ENCODE measurements around the gene UCHL3. TPM values are rescaled to one million over a fixed set of nuclear protein-coding genes. Genes with fewer than 3 reads are reported as not detected.

The UCHL3 gene
- total RNA-seq, 1 donor from 2014 or later = 34.3 TPM

- H3K27me3 Mint-ChIP-seq (ENCODE audit: low read depth) = no peaks in the 10 kb centered on the region
- H3K4me1 Mint-ChIP-seq = no peaks in the 10 kb centered on the region
- TF ChIP-seq CTCF (conservative IDR thresholded peaks at IDR 0.05) = no peak
- H3K4me3 Mint-ChIP-seq = no peak overlapping the region
- DNase-seq (ENCODE audit: low read depth, low spot score) = no peak
- H3K27ac Mint-ChIP-seq (ENCODE audit: unreplicated experiment) = no peak overlapping the region
- H3K36me3 Mint-ChIP-seq (ENCODE audit: low read depth) = peaks cover 13% of the 10 kb centered on the region
- no peaks in the 10 kb centered on the region for H3K9me3 Mint-ChIP-seq
Measured at GRCh38 chr13:75569576-75569975, 20.0 kb downstream of the UCHL3 start.

- TF ChIP-seq CTCF (conservative IDR thresholded peaks at IDR 0.05) = no peak
- no peak for DNase-seq (ENCODE audit: low read depth, low spot score)
- Mint-ChIP-seq H3K27ac (ENCODE audit: unreplicated experiment) (no peak overlapping the region), H3K4me1 (no peaks in the 10 kb centered on the region), H3K9me3 (peaks cover 8% of the 10 kb centered on the region), H3K27me3 (ENCODE audit: low read depth) (no peaks in the 10 kb centered on the region), H3K36me3 (ENCODE audit: low read depth) (peaks cover 22% of the 10 kb centered on the region), H3K4me3 (no peak overlapping the region)
Measured at GRCh38 chr13:75579529-75579928, 29.9 kb downstream of the UCHL3 start.

GRCh38 chr13:75581874-75582640 is 32.5 kb downstream of the UCHL3 start:
- peaks cover 10% of the 10 kb centered on the region for H3K9me3 Mint-ChIP-seq
- H3K27me3 Mint-ChIP-seq (ENCODE audit: low read depth) = no peaks in the 10 kb centered on the region
- TF ChIP-seq CTCF (conservative IDR thresholded peaks at IDR 0.05) = no peak
- H3K4me1 Mint-ChIP-seq = no peaks in the 10 kb centered on the region
- DNase-seq (ENCODE audit: low read depth, low spot score) = no peak
- no peak overlapping the region for H3K27ac Mint-ChIP-seq (ENCODE audit: unreplicated experiment)
- H3K4me3 Mint-ChIP-seq = no peak overlapping the region
- peaks cover 26% of the 10 kb centered on the region for H3K36me3 Mint-ChIP-seq (ENCODE audit: low read depth)

- Mint-ChIP-seq H3K27me3 (ENCODE audit: low read depth) (no peaks in the 10 kb centered on the region), H3K9me3 (peaks cover 10% of the 10 kb centered on the region), H3K4me1 (no peaks in the 10 kb centered on the region), H3K27ac (ENCODE audit: unreplicated experiment) (no peak overlapping the region), H3K4me3 (no peak overlapping the region), H3K36me3 (ENCODE audit: low read depth) (peaks cover 26% of the 10 kb centered on the region)
- TF ChIP-seq CTCF (conservative IDR thresholded peaks at IDR 0.05) = no peak
- no peak for DNase-seq (ENCODE audit: low read depth, low spot score)
Measured at GRCh38 chr13:75583091-75583490, 33.5 kb downstream of the UCHL3 start.

GRCh38 chr13:75585153-75585552 is 35.6 kb downstream of the UCHL3 start:
- DNase-seq (ENCODE audit: low read depth, low spot score) = no peak
- H3K4me3 Mint-ChIP-seq = no peak overlapping the region
- H3K9me3 Mint-ChIP-seq = peaks cover 10% of the 10 kb centered on the region
- peaks cover 30% of the 10 kb centered on the region for H3K36me3 Mint-ChIP-seq (ENCODE audit: low read depth)
- H3K27me3 Mint-ChIP-seq (ENCODE audit: low read depth) = no peaks in the 10 kb centered on the region
- TF ChIP-seq CTCF (conservative IDR thresholded peaks at IDR 0.05) = no peak
- H3K4me1 Mint-ChIP-seq = no peaks in the 10 kb centered on the region
- H3K27ac Mint-ChIP-seq (ENCODE audit: unreplicated experiment) = no peak overlapping the region

All from neural crest cell (in vitro differentiated cells).